RCC 7860 (cell line): ENCODE data around the gene HOXC9.
A peak's percentile ranks its signal among the peaks of the same experiment; 100 is the strongest.
"Not testable (repeated sequence)": the region's sequence is repeated elsewhere in the genome, so short reads cannot be mapped to it uniquely, and the experiment has no call there.

Experiments used
- DNase-seq: peaks from one replicate; pipeline ENCODE4 v3.0.0-alpha.2; 2015; ENCODE audit warnings: low spot score
- FAIRE-seq: peaks from 2 replicates; lab custom pipeline; 2012; peaks lifted over from hg19 to GRCh38; lab: Jason Lieb, UNC

HOXC9 gene

DNA sequence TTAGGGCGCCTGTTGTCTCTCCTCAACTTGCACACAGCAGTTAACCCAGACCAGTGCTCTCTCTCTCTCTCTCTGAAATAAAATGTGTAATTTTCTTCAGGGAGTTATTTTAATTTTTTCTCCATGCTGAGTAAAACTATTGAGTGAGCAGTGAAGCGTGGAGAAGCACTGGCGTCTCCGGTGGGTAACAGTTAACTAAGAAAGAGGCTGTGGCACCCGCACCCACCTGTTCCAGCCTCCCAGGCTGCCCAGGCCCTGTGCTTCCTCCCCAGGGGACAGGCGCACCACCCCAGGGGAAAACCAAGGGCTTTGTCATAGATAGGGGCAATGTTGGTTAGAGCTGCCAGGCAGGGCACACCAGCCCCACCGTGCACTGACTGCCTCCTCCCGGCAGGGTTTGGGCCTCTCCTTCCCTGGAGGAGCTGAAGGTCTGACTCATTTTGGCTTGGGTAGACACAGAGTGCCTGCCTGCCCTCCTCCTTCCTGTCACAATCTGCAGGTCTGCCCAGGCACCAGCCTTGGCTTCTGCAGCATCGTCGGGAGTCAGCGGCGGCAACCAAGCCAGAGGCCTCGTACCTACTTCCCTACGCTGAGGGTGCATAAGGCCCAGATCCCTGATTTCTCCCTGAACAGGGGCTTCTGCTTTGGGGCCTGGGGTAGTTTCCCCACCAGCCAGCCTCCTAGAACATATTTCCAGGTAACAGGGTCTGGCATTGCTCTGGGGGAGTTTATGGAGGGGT is 36.8 kb downstream of the HOXC9 start:
- FAIRE-seq (peak; percentile 66), DNase-seq (peak; percentile 78)

GRCh38 chr12:54037360-54038283 is 37.7 kb downstream of the HOXC9 start:
- no peak for FAIRE-seq

GRCh38 chr12:54038284-54038870 is 38.4 kb downstream of the HOXC9 start:
- FAIRE-seq: no peak
- DNase-seq: no peak

More at GRCh38 chr12:54037360-54038283, 37.7 kb downstream of the HOXC9 start:
- DNase-seq: no peak

DNA sequence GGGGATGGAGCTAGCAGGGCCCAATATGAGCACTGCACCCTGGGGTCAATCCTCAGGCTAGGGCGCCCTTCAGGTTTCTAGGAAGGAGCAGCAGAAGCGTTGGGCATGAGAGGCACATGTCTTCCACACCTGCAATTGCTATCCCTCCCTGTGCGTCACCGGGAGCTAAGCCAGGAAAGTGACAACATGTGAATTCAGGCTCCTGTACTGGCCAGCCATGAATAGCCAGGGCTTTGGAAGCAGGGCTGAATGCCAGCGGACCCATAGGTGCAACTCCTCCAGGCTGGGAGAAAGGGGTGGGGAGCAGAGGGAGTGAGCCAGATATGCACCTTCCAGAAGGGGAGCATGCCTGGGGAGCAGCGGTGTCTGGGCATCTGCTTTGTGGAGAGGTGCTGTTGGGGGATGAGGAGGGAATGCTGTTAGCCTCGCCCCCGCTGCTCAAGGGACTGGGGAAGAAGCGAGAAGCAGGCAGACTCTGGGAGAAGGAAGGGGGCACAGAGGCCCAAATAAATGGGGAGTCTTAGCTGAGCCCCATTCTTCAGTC is 39.0 kb downstream of the HOXC9 start:
- DNase-seq (no peak), FAIRE-seq (no peak)

DNA sequence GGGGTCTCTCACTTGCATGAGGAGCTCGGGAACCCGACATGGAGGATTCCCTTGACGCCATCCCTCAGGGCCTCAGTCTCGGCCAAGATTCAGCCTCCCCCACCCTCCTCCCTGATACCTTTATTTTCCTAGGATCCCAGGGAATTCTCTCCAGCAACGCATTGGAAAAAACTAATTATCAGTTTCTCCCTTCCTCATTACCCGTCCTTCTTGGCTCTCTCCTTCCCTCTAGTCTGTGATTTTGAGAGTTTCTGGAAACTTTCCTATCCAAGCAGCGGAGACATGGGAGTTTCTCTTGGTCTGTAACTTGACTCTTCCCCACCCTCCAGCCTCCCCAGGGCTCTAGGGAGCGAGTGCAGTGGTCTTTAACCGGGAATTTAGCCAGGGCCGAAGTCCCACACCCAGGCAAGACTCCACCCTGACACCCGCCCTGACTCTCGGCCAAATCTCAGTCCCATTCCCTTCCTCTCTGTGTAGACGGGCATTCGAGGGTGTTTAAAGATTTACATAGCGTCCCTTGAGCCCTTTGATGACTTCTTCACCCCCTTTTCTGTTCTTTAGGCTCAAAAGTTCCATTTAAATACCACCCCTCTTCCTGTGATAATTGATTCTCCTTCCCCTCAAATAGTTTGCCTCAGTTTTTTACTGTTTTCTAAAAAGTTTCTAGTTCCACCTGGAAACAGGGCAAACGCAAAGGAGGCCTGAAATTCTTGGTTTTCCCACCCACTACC is 39.6 kb downstream of the HOXC9 start:
- DNase-seq (no peak), FAIRE-seq (no peak)

GRCh38 chr12:54040148-54040494 is 40.2 kb downstream of the HOXC9 start:
- no peak for DNase-seq
- FAIRE-seq: no peak

- DNase-seq: no peak
Measured at GRCh38 chr12:54040648-54041047, 40.7 kb downstream of the HOXC9 start.

DNA sequence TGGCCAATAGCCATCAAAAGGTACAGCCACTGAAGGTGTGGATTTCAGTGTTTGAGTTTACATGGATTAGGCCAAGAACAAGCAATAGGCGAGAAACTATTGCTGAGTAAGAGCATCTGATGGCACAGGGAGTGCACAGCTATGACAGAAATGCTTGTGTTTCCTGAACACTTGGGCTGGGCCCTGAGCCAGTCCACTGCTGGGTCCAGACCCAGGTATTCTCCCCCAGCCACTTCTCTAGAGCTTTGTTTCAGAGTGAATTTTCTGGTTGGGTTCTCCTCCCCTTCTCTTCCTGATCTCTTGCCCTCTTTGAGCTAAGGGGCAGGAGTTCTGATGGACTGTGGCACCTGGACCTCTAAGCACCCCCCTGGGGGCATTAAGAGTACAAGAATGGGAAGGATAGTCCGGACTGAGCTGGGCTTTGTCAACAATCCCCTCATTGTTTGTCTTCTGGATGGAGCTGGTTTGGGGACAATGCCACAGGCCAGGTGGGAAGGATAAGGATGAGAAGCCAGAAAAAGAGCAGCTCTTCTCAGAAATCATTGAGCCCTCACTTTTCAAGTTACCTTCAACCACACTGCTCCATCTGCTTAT is 41.2 kb downstream of the HOXC9 start:
- FAIRE-seq (no peak), DNase-seq (no peak)

More at GRCh38 chr12:54040648-54041047, 40.7 kb downstream of the HOXC9 start:
- no peak for FAIRE-seq

DNA sequence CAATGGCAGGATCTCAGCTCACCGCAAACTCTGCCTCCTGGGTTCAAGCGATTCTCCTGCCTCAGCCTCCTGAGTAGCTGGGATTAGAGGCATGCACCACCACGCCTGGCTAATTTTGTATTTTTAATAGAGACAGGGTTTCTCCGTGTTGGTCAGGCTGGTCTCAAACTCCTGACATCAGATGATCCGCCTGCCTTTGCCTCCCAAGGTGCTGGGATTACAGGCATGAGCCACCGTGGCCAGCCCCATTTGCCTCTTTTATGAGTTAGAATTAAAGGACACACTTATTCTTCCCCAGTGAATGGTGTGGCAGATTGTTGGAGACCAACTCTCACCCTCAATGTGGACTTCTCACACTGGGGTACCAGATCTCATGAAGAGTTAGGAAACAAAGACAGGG is 42.1 kb downstream of the HOXC9 start:
- FAIRE-seq, DNase-seq: not testable (repeated sequence)

GRCh38 chr12:54042970-54043853 is 43.3 kb downstream of the HOXC9 start:
- FAIRE-seq (no peak), DNase-seq (no peak)

- DNase-seq (no peak), FAIRE-seq (no peak)
Measured at GRCh38 chr12:54044425-54045103, 44.6 kb downstream of the HOXC9 start.

GRCh38 chr12:54045401-54045800 is 45.4 kb downstream of the HOXC9 start:
- FAIRE-seq (no peak), DNase-seq (no peak)

DNA sequence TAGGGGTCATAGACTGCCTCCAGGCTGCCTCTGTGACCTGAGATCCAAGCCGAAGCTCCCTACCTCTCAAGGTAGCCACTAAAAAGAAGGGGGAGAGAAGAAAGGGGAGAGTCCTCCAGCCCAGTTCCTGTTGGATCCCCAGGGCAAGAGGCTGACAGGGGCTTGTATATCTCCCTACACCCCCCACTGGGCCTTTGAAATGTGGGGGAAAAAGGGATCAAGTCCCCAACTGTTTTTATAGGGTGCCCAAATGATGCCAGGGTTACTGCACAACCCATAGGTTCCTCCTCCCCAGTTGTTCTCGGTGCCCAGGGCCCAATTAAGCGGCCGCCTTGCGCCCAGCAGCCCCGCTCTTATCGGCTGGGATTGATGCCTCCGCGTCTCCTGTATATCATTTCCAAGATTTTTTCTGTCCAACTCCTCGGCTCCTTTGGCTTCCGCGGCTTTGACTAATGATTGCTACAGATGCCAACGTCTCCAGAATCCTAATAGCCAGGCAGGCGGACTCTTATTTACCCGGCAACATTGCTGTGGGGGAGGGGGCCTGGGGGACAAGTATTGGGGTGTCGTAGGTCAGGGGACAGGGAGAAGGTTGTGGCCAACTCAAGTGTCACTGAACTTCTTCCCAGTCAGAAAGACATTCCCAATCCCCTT is 46.0 kb downstream of the HOXC9 start:
- FAIRE-seq (no peak), DNase-seq (no peak)

GRCh38 chr12:54046809-54047159 is 46.8 kb downstream of the HOXC9 start:
- no peak for FAIRE-seq

DNA sequence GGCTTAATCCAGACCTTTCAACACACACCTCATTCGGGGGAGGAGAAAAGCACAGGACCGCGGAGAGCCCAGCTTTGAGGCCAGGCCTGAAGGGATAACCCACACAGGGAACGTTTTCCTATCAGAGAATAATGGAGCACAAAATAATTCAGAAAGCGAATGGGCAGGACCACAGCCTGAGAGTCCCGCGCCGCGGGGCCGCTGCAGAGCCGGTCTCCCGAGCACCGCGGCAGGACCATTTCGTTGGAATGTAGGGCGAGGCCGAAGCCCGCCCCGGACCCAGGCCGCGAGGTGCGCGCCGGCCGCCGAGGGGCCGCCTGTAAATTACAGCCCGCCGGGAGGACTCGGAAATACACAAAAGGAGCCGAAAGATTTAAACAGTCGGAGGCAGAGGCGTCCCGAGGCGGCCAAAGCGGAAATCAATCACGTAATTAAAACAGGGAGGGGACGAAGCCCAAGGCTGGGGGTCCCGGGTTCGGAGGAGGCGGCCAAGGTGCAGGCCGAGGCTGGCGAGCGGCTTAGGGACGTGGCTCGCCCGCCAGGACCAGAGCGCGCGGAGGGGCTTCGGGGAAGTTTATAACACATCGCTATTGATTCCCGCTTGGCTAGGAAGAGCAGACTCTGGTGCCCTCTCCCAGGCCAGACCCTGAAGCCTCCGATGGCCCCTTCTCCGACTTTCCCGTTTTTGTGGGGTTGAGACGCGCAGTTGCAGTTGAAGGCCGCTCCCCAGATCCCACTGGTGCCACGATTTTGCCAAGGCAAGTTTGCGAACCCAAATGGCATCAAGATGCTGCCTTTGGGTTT is 47.4 kb downstream of the HOXC9 start:
- FAIRE-seq (no peak), DNase-seq (no peak)

More at GRCh38 chr12:54046809-54047159, 46.8 kb downstream of the HOXC9 start:
- DNase-seq: no peak

GRCh38 chr12:54047964-54048303 is 48.0 kb downstream of the HOXC9 start:
- no peak for FAIRE-seq
- no peak for DNase-seq

DNA sequence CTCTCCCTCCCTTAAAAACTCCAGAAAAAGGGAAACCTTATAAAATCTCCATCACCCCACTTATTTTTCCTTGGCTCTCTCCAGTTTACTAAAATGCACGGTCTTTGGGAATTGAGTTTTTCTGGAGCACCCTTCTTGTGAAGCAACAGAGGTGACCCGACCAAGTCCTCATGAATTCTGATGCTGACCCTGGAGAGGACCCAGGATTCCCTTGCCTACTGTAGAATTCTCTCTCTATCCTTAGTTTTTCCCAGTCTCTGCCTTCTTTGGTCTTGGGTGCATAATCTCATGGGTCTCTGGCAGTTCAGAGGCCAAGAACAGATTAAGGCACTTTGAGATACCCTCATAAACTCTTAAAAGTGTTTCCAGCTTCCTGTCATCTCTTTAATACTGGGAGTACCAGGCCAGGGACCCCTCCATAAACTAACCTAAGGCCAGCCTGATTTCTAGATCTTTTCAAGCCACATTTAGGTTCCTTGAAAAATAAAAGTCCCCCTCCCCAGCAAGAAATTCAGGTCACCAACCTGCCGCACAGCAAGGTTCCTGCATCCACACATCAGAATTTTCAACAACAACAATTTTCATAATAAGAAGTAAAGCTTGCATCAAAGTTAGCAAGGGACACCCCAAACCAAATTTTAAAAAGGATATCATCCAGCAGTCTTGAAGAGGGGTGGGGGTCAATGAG is 48.6 kb downstream of the HOXC9 start:
- no peak for FAIRE-seq

More for the DNA sequence above, 48.6 kb downstream of the HOXC9 start:
- no peak for DNase-seq
